Subcutaneous abdominal adipose tissue (tissue), 5 donors: ENCODE results near the gene SMG1.
"Not testable (repeated sequence)": the region's sequence is repeated elsewhere in the genome, so short reads cannot be mapped to it uniquely, and the experiment has no call there.

Experiments used
- H3K27ac ChIP-seq: one replicate; pipeline ENCODE4 v1.7.0; 2013; ENCODE audit warnings: low read depth, mild to moderate bottlenecking, inconsistent platforms, low read length, moderate library complexity
- H3K27me3 ChIP-seq, 5 donors: one replicate each; pipeline ENCODE4 v1.7.0; 2013; ENCODE audit warnings: low read length in 5 of 5, inconsistent platforms in 1 of 5; ENCODE audit not compliant: control insufficient read depth in 5 of 5, insufficient read depth in 4 of 5
- H3K36me3 ChIP-seq, 5 donors: one replicate each; pipeline ENCODE4 v1.7.0; 2013; ENCODE audit warnings: low read length in 5 of 5; ENCODE audit not compliant: control insufficient read depth in 5 of 5, insufficient read depth in 5 of 5
- H3K4me1 ChIP-seq, 5 donors: one replicate each; pipeline ENCODE4 v1.7.0; 2013; ENCODE audit warnings: low read length in 5 of 5, mild to moderate bottlenecking in 3 of 5, moderate library complexity in 1 of 5; ENCODE audit not compliant: control insufficient read depth in 5 of 5, insufficient read depth in 5 of 5
- H3K4me3 ChIP-seq, 5 donors: one replicate each; pipeline ENCODE4 v1.7.0; 2013; ENCODE audit warnings: low read length in 5 of 5, low read depth in 1 of 5
- H3K9ac ChIP-seq, 5 donors: one replicate each; pipeline ENCODE4 v1.7.0; 2013; ENCODE audit warnings: low read length in 5 of 5, mild to moderate bottlenecking in 4 of 5, moderate library complexity in 3 of 5
- H3K9me3 ChIP-seq, 5 donors: one replicate each; pipeline ENCODE4 v1.7.0; 2013; ENCODE audit warnings: low read length in 5 of 5; ENCODE audit not compliant: control insufficient read depth in 5 of 5
- donor health status: healthy.
- donor health status: healthy.
- donor health status: healthy.
- donor health status: healthy.
- donor health status: healthy.

Gene SMG1

DNA sequence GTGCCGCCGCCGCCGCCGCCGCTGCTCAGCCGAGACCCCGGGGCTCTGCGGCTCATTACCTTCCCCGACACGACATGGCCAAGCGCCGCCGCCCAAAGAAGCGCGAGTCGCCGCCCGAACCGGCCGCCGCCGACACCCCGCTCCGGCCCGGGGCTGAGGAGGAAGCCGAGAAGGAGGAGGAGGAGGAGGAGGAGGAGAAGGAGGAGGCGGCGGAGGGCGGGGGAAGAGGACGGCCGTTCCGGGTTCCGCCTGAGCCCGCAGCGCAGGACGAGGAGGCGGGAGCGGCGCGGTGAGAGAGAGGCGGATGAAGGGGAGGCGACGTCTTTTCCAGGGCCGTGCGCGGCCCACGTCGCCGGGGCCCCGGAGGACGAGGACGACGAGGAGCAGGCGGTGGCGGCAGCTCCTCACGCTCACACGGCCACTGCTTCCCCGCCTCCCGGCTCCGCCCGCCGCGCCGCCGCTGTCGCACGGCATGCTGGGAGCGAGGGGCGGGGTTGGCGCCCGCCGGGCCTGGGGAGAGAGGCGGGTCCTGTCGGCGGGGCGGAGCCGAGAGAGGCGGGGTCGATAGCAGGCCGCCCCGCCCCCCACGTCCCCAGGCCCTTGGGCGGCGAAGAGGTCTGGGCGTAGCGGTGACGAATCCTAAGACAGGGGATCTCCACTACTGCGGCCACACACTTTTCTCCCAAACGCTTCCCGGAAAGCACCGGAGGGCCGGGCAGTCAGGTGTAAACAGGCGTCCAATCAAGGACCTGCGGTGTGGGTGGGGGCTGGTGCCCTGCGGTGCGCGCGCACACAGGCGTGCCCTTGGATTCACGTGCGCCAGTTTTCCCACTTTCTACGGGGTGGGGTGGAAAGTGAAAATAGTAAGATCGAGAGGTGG, at the start of gene SMG1:
Gene SMG1 (minus strand): TSS at position 423 of the 880 bp plus-strand sequence. CDS start 367 bp downstream, at position 56.
- H3K27me3 ChIP-seq, H3K9me3 ChIP-seq, H3K36me3 ChIP-seq: not testable (repeated sequence)
- Histone ChIP-seq H3K9ac (peak within 1 kb of the TSS; percentile 44 to 85 (median 77)), H3K4me3 (peak within 1 kb of the TSS; percentile 62 to 88 (median 72)), H3K4me1 (peaks cover 0 to 17% (median 12%) of the 10 kb centered on the region in 5 donors), H3K27ac (peak within 1 kb of the TSS; percentile 74)

DNA sequence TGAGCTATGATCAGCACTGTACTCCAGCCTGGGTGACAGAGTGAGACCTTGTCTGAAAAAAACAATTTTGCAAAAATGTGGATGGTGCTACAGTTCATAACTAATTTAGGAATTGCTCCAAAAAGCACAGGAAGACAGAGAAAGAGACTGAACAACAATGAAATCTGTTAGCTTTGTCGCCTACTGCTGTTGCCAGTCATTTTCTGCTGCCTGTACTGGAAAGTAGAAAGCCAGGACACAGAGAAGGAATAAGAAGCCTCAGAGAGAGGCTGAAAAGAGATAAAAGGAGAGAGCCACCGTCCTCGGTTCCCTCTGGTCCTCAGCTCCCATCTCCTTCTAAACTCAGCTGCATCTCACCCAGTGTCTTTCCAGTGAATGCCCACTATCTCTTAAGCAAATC, 48.9 kb upstream of the SMG1 start:
- Histone ChIP-seq H3K4me1 (no peaks in the 10 kb centered on the region), H3K27me3 (peaks cover 0 to 5% (median 0%) of the 10 kb centered on the region in 5 donors), H3K9ac (no peak overlapping the region), H3K9me3 (no peaks in the 10 kb centered on the region), H3K36me3 (no peaks in the 10 kb centered on the region), H3K4me3 (no peak overlapping the region), H3K27ac (no peak overlapping the region)

DNA sequence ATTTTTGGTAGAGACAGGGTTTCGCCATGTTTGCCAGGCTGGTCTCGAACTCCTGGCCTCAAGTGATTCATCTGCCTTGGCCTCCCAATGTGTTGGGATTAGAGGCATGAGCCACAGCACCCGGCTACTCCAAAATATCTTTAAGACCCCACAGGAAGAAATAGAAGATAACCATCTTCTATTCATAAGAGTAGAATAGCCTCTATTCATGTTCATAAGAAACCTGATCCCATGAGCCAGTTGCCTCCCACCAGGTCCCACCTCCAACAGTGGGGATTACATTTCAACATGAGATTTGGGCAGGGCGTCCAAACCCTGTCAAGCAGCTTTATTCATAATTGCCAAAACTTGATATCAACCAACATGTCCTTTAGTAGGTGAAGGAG, 43.6 kb upstream of the SMG1 start:
- Histone ChIP-seq H3K27me3 (no peaks in the 10 kb centered on the region), H3K36me3 (no peaks in the 10 kb centered on the region), H3K9me3 (no peaks in the 10 kb centered on the region), H3K9ac (no peak overlapping the region), H3K4me3 (no peak overlapping the region), H3K27ac (no peak overlapping the region), H3K4me1 (peaks cover 0 to 6% (median 3%) of the 10 kb centered on the region in 5 donors)

DNA sequence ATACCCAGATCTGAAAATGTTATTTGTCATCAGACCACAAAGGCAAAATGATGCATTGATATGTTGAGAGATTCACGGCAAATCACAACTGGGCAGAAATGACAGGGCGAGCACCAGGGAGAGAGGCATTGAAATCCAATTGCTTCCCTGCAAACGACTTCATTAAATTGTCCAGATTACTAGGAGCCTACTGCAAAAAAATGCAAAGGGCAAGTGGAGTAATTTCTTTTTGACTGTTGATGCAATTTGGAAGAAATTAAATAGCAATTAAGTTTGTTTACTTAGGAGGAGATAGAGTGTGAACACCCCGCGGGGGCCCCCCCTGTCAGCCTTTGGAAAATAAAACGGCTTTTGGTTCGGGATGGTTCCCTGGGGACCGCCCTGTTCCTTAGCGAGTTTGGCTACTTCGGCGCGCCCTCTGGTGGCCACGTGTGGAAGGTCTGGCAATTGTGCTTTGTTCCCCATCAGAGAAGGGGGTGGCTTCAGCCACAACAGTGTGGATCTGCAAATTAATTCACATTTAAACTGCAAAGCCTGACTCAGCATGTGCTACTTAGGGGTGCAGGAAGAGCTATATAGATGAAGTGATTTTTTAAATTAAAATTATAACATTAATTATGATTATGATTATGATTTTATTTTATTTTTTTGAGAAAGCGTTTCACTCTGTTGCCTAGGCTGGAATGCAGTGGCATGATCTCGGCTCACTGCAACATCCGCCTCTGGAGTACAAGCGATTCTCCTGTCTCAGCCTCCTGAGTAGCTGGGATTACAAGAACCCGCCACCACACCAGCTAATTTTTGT, 43.0 kb upstream of the SMG1 start:
- peak overlapping the region in 1 of 5 donors; percentile 55 for H3K9ac ChIP-seq
- H3K27ac ChIP-seq: no peak overlapping the region

DNA sequence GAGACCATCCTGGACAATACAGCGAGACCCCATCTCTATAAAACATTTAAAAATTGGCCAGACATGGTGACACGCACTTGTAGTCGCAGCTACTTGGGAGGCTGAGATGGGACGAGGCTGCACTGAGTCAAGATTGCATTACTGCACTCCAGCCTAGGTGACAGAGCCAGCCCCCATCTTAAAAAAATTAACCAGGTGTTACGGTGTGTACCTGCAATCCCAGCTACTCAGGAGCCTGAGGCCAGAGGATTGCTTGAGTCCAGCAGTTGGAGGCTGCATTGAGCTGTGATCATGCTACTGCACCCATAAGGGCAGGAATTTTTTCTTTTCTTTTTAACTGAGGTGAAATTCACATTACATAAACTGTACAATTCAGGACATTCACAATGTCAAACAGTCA, 40.6 kb upstream of the SMG1 start:
- Histone ChIP-seq H3K27ac (no peak overlapping the region), H3K4me1 (peaks cover 0 to 16% (median 10%) of the 10 kb centered on the region in 5 donors), H3K27me3 (no peaks in the 10 kb centered on the region), H3K9ac (no peak overlapping the region), H3K4me3 (no peak overlapping the region), H3K36me3 (no peaks in the 10 kb centered on the region), H3K9me3 (no peaks in the 10 kb centered on the region)

More for the DNA sequence above, 43.0 kb upstream of the SMG1 start:
- Histone ChIP-seq H3K4me1 (peaks cover 0 to 6% (median 3%) of the 10 kb centered on the region in 5 donors), H3K27me3 (no peaks in the 10 kb centered on the region), H3K9me3 (no peaks in the 10 kb centered on the region), H3K36me3 (no peaks in the 10 kb centered on the region), H3K4me3 (peak overlapping the region; percentile 51 to 71 (median 65))

DNA sequence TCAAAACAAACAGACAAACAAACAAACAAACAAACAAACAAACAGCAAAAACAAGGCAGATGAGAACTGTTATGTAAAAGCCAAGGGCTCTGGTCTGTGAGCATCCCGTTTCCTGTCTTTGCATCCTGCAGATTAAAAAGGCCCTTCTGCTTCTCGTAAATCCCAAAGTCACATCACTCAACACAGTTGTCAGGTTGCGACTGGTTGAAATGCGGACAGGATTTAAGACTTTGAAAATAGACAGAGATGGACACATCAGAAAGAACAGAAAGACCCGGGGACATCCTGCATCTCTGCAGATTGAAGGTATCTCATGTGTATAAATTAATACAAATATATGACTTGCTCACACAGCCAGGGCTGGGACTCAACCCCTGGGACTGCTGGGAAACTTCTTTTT, 39.3 kb upstream of the SMG1 start:
- Histone ChIP-seq H3K27me3 (no peaks in the 10 kb centered on the region), H3K36me3 (no peaks in the 10 kb centered on the region), H3K9ac (no peak overlapping the region), H3K4me1 (peaks cover 0 to 26% (median 15%) of the 10 kb centered on the region in 5 donors), H3K4me3 (no peak overlapping the region), H3K27ac (no peak overlapping the region), H3K9me3 (no peaks in the 10 kb centered on the region)

DNA sequence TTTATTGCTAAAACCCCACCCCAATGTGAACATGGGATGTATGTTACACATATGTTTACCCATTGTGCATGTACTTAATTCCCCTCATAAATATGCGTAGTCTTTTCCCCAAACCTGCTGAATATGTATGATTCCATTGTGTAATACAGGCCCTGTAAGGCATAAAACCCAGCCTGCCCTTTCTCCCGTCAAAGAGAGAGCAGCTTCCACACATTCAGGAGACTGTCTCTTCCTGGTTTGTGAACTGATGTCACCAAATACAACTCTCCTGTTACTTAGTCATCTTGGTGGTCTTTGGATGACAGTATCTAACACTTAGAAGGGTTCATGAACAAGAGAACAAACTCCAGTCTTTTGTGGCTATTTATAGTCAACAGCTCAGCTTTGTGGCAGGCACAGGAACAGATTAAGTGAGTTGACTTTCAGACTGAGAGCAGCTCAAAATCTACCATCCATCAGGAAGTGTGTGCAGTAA, 32.9 kb upstream of the SMG1 start:
- Histone ChIP-seq H3K4me3 (no peak overlapping the region), H3K4me1 (peaks cover 0 to 21% (median 12%) of the 10 kb centered on the region in 5 donors), H3K27me3 (no peaks in the 10 kb centered on the region), H3K36me3 (no peaks in the 10 kb centered on the region), H3K27ac (no peak overlapping the region), H3K9me3 (no peaks in the 10 kb centered on the region), H3K9ac (no peak overlapping the region)

DNA sequence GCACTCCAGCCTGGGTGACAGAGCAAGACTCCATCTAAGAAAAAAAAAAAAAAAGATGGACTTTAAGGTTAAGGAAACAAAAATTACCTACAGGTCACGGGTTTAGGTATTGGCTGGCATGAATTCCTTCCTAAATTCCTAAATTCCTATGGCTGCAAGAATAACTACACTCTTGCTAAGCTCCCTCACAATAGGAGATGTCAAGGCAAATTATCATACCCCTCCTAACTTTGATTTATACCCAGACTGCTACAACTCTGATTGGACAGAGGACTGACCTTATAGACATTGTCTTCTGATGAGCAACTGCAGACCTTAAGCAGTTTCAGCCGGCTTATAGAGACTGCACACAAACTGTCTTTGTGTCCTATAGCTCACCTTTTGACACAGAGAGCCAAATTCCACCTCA, 32.4 kb upstream of the SMG1 start:
- no peak overlapping the region for H3K27ac ChIP-seq
- peaks cover 0 to 21% (median 12%) of the 10 kb centered on the region in 5 donors for H3K4me1 ChIP-seq
- H3K9me3 ChIP-seq: no peaks in the 10 kb centered on the region
- H3K27me3 ChIP-seq: no peaks in the 10 kb centered on the region
- no peak overlapping the region for H3K9ac ChIP-seq
- no peaks in the 10 kb centered on the region for H3K36me3 ChIP-seq
- no peak overlapping the region for H3K4me3 ChIP-seq

DNA sequence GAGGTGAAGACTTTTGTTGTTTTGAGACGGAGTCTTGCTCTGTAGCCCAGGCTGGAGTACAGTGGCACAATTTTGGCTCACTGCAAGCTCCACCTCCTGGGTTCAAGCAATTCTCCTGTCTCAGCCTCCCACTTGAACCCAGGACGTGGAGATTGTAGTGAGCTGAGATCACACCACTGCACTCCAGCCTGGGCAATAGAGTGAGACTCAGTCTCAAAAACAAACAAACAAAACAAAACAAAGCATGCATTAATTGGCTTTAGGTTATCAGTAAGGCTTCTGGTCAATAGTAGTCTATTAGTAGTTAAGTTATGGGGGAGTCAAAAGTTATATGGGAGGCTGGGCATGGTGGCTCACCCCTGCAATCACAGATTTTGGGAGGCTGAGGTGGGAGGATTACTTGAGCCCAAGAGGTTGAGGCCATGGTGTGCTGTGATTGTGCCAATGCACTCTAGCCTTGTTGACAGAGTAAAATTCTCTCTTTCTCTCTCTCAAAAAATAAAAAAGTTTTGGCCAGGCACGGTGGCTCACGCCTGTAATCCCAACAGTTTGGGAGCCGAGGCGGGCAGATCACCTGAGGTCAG, 30.5 kb upstream of the SMG1 start:
- not testable (repeated sequence) for H3K36me3 ChIP-seq, H3K4me3 ChIP-seq, H3K27me3 ChIP-seq, H3K4me1 ChIP-seq, H3K9ac ChIP-seq, H3K9me3 ChIP-seq, H3K27ac ChIP-seq
